HG03460 (cell line): ENCODE data around the gene TRAF4.
"Not testable (repeated sequence)": the region's sequence is repeated elsewhere in the genome, so short reads cannot be mapped to it uniquely, and the experiment has no call there.

Experiments
- ATAC-seq: cut with Tn5 transposase; IDR thresholded peaks from one replicate; pipeline ENCODE4 v1.9.1; 2021; ENCODE audit not compliant: unreplicated experiment

TRAF4 gene

GRCh38 chr17:28777178-28777577 is 33.4 kb downstream of the TRAF4 start:
- no peak for ATAC-seq

- ATAC-seq: not testable (repeated sequence)
Measured at GRCh38 chr17:28779601-28780000, 35.8 kb downstream of the TRAF4 start.

GRCh38 chr17:28783161-28783560 is 39.4 kb downstream of the TRAF4 start:
- ATAC-seq: no peak

GRCh38 chr17:28788100-28788499 is 44.3 kb downstream of the TRAF4 start:
- ATAC-seq: no peak

GRCh38 chr17:28792877-28793661 is 49.3 kb downstream of the TRAF4 start:
- ATAC-seq: no peak

- ATAC-seq: not testable (repeated sequence)
Measured at GRCh38 chr17:28794846-28795441, 51.1 kb downstream of the TRAF4 start.

GRCh38 chr17:28796062-28796461 is 52.3 kb downstream of the TRAF4 start:
- ATAC-seq: no peak
